Left ventricle myocardium inferior (tissue), 1 donor: Measurements from ENCODE around the gene MTLN. TPM values are rescaled to one million over a fixed set of nuclear protein-coding genes. Genes with fewer than 3 reads are reported as not detected.
A peak's percentile ranks its signal among the peaks of the same experiment; 100 is the strongest.
"Not testable (repeated sequence)": the region's sequence is repeated elsewhere in the genome, so short reads cannot be mapped to it uniquely, and the experiment has no call there.

Source experiments
- DNase-seq: peaks from one replicate; pipeline ENCODE4 v3.0.0-alpha.2; 2020
- H3K27ac ChIP-seq: fragments of 200-600 bp; replicated peaks from 2 replicates; pipeline ENCODE4 v1.8.0; 2021
- H3K27me3 ChIP-seq: fragments of 200-600 bp; 2 replicates; pipeline ENCODE4 v1.8.0; 2021; ENCODE audit warnings: low read depth
- H3K36me3 ChIP-seq: fragments of 200-600 bp; 2 replicates; pipeline ENCODE4 v1.8.0; 2021
- H3K4me1 ChIP-seq: fragments of 200-600 bp; 2 replicates; pipeline ENCODE4 v1.8.0; 2021
- H3K4me3 ChIP-seq: fragments of 200-600 bp; 2 replicates; pipeline ENCODE4 v1.8.0; 2021; ENCODE audit warnings: mild to moderate bottlenecking, moderate library complexity
- H3K9me3 ChIP-seq: fragments of 200-600 bp; replicated peaks from 2 replicates; pipeline ENCODE4 v1.8.0; 2021
- CTCF ChIP-seq: fragments of 200-600 bp; IDR thresholded peaks from 2 replicates; pipeline ENCODE4 v1.8.0; 2021; ENCODE audit warnings: antibody characterized with exemption, mild to moderate bottlenecking, borderline replicate concordance
- intact Hi-C: fragments of 100-400 bp; cut with micrococcal nuclease; formaldehyde crosslinking; loops from one replicate; pipeline ENCODE4 v1.11.0; 2022
- total RNA-seq: library from RNA; stranded (reverse); fragmentation: NEBNext Ultra II Directional; extraction: Animal tissue kit (Norgen Biotek cat#: 25700); gene quantifications from one replicate; pipeline ENCODE4 v1.2.1, GENCODE V29; 2021
- donor health status: DM: no; HTN: yes; CAD: no; lungs with severe emphysema.

The MTLN gene
- total RNA-seq, 1 donor from 2014 or later: 204 TPM

- TF ChIP-seq CTCF: no peak
- peaks cover 17% of the 10 kb centered on the region for H3K4me1 ChIP-seq
- no peak overlapping the region for H3K27ac ChIP-seq
- H3K27me3 ChIP-seq: peaks cover 38% of the 10 kb centered on the region
- peaks cover 3% of the 10 kb centered on the region for H3K36me3 ChIP-seq
- DNase-seq: no peak
- intact Hi-C loops: no loop called here
- no peak overlapping the region for H3K4me3 ChIP-seq
- peaks cover 5% of the 10 kb centered on the region for H3K9me3 ChIP-seq
Measured at GRCh38 chr2:110215566-110216158, 3.3 kb upstream of the MTLN start.

GRCh38 chr2:110215091-110215490 is 2.7 kb upstream of the MTLN start:
- Histone ChIP-seq H3K4me1 (peaks cover 21% of the 10 kb centered on the region), H3K9me3 (peaks cover 5% of the 10 kb centered on the region), H3K4me3 (no peak overlapping the region), H3K36me3 (peaks cover 9% of the 10 kb centered on the region), H3K27ac (no peak overlapping the region), H3K27me3 (peaks cover 32% of the 10 kb centered on the region)
- DNase-seq: no peak
- intact Hi-C loops: no loop called here
- TF ChIP-seq CTCF: no peak

- H3K4me3 ChIP-seq, DNase-seq, intact Hi-C loops, H3K9me3 ChIP-seq, H3K27ac ChIP-seq: not testable (repeated sequence)
- H3K27me3 ChIP-seq: peaks cover 19% of the 10 kb centered on the region
- peaks cover 18% of the 10 kb centered on the region for H3K36me3 ChIP-seq
- peaks cover 21% of the 10 kb centered on the region for H3K4me1 ChIP-seq
Measured at GRCh38 chr2:110213522-110213921, 1.2 kb upstream of the MTLN start.

- no peak for DNase-seq
- no peak for TF ChIP-seq CTCF
- Histone ChIP-seq H3K9me3 (no peaks in the 10 kb centered on the region), H3K36me3 (peaks cover 16% of the 10 kb centered on the region), H3K27ac (peak overlapping the region; percentile 86), H3K27me3 (no peaks in the 10 kb centered on the region), H3K4me3 (peak overlapping the region; percentile 93), H3K4me1 (peaks cover 27% of the 10 kb centered on the region)
- intact Hi-C loops: no loop called here
Measured at GRCh38 chr2:110205660-110206455, 6.5 kb downstream of the MTLN start.

- Histone ChIP-seq H3K36me3 (peaks cover 5% of the 10 kb centered on the region), H3K4me1 (peaks cover 21% of the 10 kb centered on the region), H3K9me3 (no peaks in the 10 kb centered on the region), H3K27ac (peak within 1 kb of the TSS; percentile 86), H3K4me3 (peak within 1 kb of the TSS; percentile 93), H3K27me3 (no peaks in the 10 kb centered on the region)
- intact Hi-C loops: no loop called here
- peak; percentile 88 for DNase-seq
- peak; percentile 16 for TF ChIP-seq CTCF
Measured at GRCh38 chr2:110204408-110205385, 7.7 kb downstream of the MTLN start, which contains the start of gene NPHP1. NPHP1 (minus strand) TSS chr2:110205013; CDS start chr2:110204968, 45 bp downstream.
